Neural crest cell (in vitro differentiated cells): ENCODE results near the gene TLN1. TPM values are rescaled to one million over a fixed set of nuclear protein-coding genes. Genes with fewer than 3 reads are reported as not detected.

Experiments used
- DNase-seq: peaks from one replicate; pipeline ENCODE4 v3.0.0; 2021; ENCODE audit warnings: low read depth, mixed read lengths, low spot score
- H3K27ac Mint-ChIP-seq: one replicate; pipeline ENCODE4 v1.8.0; 2021; ENCODE audit warnings: mild to moderate bottlenecking, mixed read lengths; ENCODE audit not compliant: unreplicated experiment
- H3K27me3 Mint-ChIP-seq: 2 replicates; pipeline ENCODE4 v1.8.0; 2021; ENCODE audit warnings: low read depth, mild to moderate bottlenecking, mixed read lengths
- H3K36me3 Mint-ChIP-seq: 2 replicates; pipeline ENCODE4 v1.8.0; 2021; ENCODE audit warnings: low read depth, mild to moderate bottlenecking, mixed read lengths
- H3K4me1 Mint-ChIP-seq: 2 replicates; pipeline ENCODE4 v1.8.0; 2021; ENCODE audit warnings: mixed read lengths
- H3K4me3 Mint-ChIP-seq: one replicate; pipeline ENCODE4 v1.8.0; 2021; ENCODE audit warnings: mild to moderate bottlenecking, mixed read lengths
- H3K9me3 Mint-ChIP-seq: 2 replicates; pipeline ENCODE4 v1.8.0; 2021; ENCODE audit warnings: mixed read lengths
- CTCF ChIP-seq: fragments of 200-600 bp; sonication (generic); conservative IDR thresholded peaks from 2 replicates; pipeline ENCODE4 v1.5.0; 2021; ENCODE audit warnings: antibody characterized with exemption, mild to moderate bottlenecking
- total RNA-seq: library from RNA; stranded (reverse); gene quantifications from 2 replicates; pipeline ENCODE4 v1.2.1, GENCODE V29; 2021

Gene TLN1
- total RNA-seq, 1 donor from 2014 or later = 141 TPM

- DNase-seq = no peak
- peak overlapping the region; percentile 60 for H3K27ac Mint-ChIP-seq
- H3K4me3 Mint-ChIP-seq = peak overlapping the region; percentile 94
- no peak for TF ChIP-seq CTCF
- H3K4me1 Mint-ChIP-seq = peaks cover 39% of the 10 kb centered on the region
- no peaks in the 10 kb centered on the region for H3K27me3 Mint-ChIP-seq
- peaks cover 3% of the 10 kb centered on the region for H3K36me3 Mint-ChIP-seq
- H3K9me3 Mint-ChIP-seq = no peaks in the 10 kb centered on the region
Observed at GRCh38 chr9:35691334-35691650, 40.7 kb downstream of the TLN1 start.

- Mint-ChIP-seq H3K4me1 (peaks cover 41% of the 10 kb centered on the region), H3K36me3 (peaks cover 3% of the 10 kb centered on the region), H3K4me3 (peak overlapping the region; percentile 94), H3K27ac (no peak overlapping the region), H3K27me3 (no peaks in the 10 kb centered on the region), H3K9me3 (no peaks in the 10 kb centered on the region)
- peak; percentile 31 for DNase-seq
- no peak for TF ChIP-seq CTCF
Observed at GRCh38 chr9:35690614-35691333, 41.2 kb downstream of the TLN1 start.

- Mint-ChIP-seq H3K4me3 (peak overlapping the region; percentile 87), H3K9me3 (no peaks in the 10 kb centered on the region), H3K36me3 (peaks cover 3% of the 10 kb centered on the region), H3K27me3 (no peaks in the 10 kb centered on the region), H3K27ac (no peak overlapping the region), H3K4me1 (peaks cover 41% of the 10 kb centered on the region)
- TF ChIP-seq CTCF = no peak
- no peak for DNase-seq
Observed at GRCh38 chr9:35690294-35690613, 41.7 kb downstream of the TLN1 start.

- TF ChIP-seq CTCF = no peak
- H3K27me3 Mint-ChIP-seq = no peaks in the 10 kb centered on the region
- peak within 1 kb of the TSS; percentile 71 for H3K27ac Mint-ChIP-seq
- peaks cover 3% of the 10 kb centered on the region for H3K36me3 Mint-ChIP-seq
- H3K9me3 Mint-ChIP-seq = no peaks in the 10 kb centered on the region
- DNase-seq = peak; percentile 51
- peak within 1 kb of the TSS; percentile 94 for H3K4me3 Mint-ChIP-seq
- peaks cover 41% of the 10 kb centered on the region for H3K4me1 Mint-ChIP-seq
Observed at GRCh38 chr9:35689542-35690293, 42.3 kb downstream of the TLN1 start, which contains the start of gene TPM2. TSS of gene TPM2 (minus strand) at chr9:35689925. CDS start at chr9:35689817, 108 bp downstream.

GRCh38 chr9:35688558-35689541 is 43.1 kb downstream of the TLN1 start:
- Mint-ChIP-seq H3K4me1 (peaks cover 41% of the 10 kb centered on the region), H3K27ac (peak overlapping the region; percentile 71), H3K27me3 (no peaks in the 10 kb centered on the region), H3K36me3 (peaks cover 3% of the 10 kb centered on the region), H3K9me3 (no peaks in the 10 kb centered on the region), H3K4me3 (peak overlapping the region; percentile 90)
- no peak for TF ChIP-seq CTCF
- DNase-seq = no peak
